Measurements from ENCODE around the gene UBE2H. TPM values are rescaled to one million over a fixed set of nuclear protein-coding genes. Genes with fewer than 3 reads are reported as not detected.
"Not testable (repeated sequence)": the region's sequence is repeated elsewhere in the genome, so short reads cannot be mapped to it uniquely, and the experiment has no call there.

UBE2H gene
- total RNA-seq, 1 experiment from 2014 or later = 75.1 TPM

- H3K27ac ChIP-seq (ENCODE audit: insufficient read length, low read depth, low read length) = no peak overlapping the region
- no peak overlapping the region for H2BK12ac ChIP-seq (ENCODE audit: insufficient read length, low read depth, low read length)
- H3K27me3 Mint-ChIP-seq (ENCODE audit: low read depth) = no peaks in the 10 kb centered on the region
- no peak overlapping the region for H3K18ac ChIP-seq (ENCODE audit: insufficient read length, low read depth, low read length)
- H3K23ac ChIP-seq (ENCODE audit: insufficient read length, low read depth, low read length) = no peak overlapping the region
- H2AK5ac ChIP-seq (ENCODE audit: insufficient read length, low read length) = no peak overlapping the region
- H3K4me3 Mint-ChIP-seq = no peak overlapping the region
- no peaks in the 10 kb centered on the region for H3K79me2 ChIP-seq (ENCODE audit: insufficient read depth, low read length)
- no peak overlapping the region for H3K4ac ChIP-seq (ENCODE audit: low read depth, low read length)
- TF ChIP-seq, protein P1, sequence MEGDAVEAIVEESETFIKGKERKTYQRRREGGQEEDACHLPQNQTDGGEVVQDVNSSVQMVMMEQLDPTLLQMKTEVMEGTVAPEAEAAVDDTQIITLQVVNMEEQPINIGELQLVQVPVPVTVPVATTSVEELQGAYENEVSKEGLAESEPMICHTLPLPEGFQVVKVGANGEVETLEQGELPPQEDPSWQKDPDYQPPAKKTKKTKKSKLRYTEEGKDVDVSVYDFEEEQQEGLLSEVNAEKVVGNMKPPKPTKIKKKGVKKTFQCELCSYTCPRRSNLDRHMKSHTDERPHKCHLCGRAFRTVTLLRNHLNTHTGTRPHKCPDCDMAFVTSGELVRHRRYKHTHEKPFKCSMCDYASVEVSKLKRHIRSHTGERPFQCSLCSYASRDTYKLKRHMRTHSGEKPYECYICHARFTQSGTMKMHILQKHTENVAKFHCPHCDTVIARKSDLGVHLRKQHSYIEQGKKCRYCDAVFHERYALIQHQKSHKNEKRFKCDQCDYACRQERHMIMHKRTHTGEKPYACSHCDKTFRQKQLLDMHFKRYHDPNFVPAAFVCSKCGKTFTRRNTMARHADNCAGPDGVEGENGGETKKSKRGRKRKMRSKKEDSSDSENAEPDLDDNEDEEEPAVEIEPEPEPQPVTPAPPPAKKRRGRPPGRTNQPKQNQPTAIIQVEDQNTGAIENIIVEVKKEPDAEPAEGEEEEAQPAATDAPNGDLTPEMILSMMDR (conservative IDR thresholded peaks at IDR 0.05) = no peak
- no peak for DNase-seq
- H4K8ac ChIP-seq (replicated peaks; ENCODE audit: insufficient read length, low read depth, low read length) = no peak overlapping the region
- no peak overlapping the region for H3K4me2 ChIP-seq (ENCODE audit: insufficient read depth, insufficient read length, low read length)
- no peak overlapping the region for H2AFZ ChIP-seq (ENCODE audit: low read length)
- H2BK120ac ChIP-seq (ENCODE audit: low read depth, low read length, poor library complexity, severe bottlenecking) = no peak overlapping the region
- H3K4me1 ChIP-seq (ENCODE audit: insufficient read depth, low read length) = no peaks in the 10 kb centered on the region
- H2BK15ac ChIP-seq (ENCODE audit: low read depth, low read length) = no peak overlapping the region
- H4K91ac ChIP-seq (ENCODE audit: insufficient read length, low read depth, low read length) = no peak overlapping the region
- H3K27me3 ChIP-seq (ENCODE audit: insufficient read depth, low read length) = no peaks in the 10 kb centered on the region
- H3K23me2 ChIP-seq (ENCODE audit: insufficient read length, low read depth, low read length, poor library complexity, severe bottlenecking) = no peaks in the 10 kb centered on the region
- no peak overlapping the region for H3K9ac ChIP-seq (ENCODE audit: extremely low read depth, insufficient read length, low read length)
- no peaks in the 10 kb centered on the region for H4K20me1 ChIP-seq (ENCODE audit: control insufficient read depth, insufficient read depth, insufficient read length)
- H3T11ph ChIP-seq (ENCODE audit: low read length) = no peak overlapping the region
- no CpG with 5 or more reads among the region's 6 CpGs for WGBS (ENCODE audit: extremely low coverage, insufficient read length, low lambda C conversion rate)
- H3K9me3 Mint-ChIP-seq = no peaks in the 10 kb centered on the region
- peaks cover 7 to 23% (median 17%) of the 10 kb centered on the region in 3 experiments; a peak in 6 of 7 replicates for H3K36me3 Mint-ChIP-seq (ENCODE audit: insufficient read depth in 1 of 3, low read depth in 3 of 3)
- no peaks in the 10 kb centered on the region for H3K9me3 ChIP-seq (ENCODE audit: control insufficient read depth, low read depth, low read length)
- no peak overlapping the region for H4K5ac ChIP-seq (ENCODE audit: insufficient read length, low read depth, low read length)
- peaks cover 2 to 5% of the 10 kb centered on the region in 2 experiments; a peak in 2 of 4 replicates for H3K4me1 Mint-ChIP-seq
- no peak overlapping the region for H2BK20ac ChIP-seq (ENCODE audit: low read depth, low read length, poor library complexity, severe bottlenecking)
- H2BK5ac ChIP-seq (ENCODE audit: insufficient read length, low read length) = no peak overlapping the region
- H3K56ac ChIP-seq (ENCODE audit: insufficient read length, low read depth, low read length) = no peak overlapping the region
- H3K27ac Mint-ChIP-seq = peak overlapping the region in 2 of 3 experiments; percentile 64 to 76; a peak in 3 of 7 replicates
- H3K79me1 ChIP-seq (ENCODE audit: insufficient read depth, low read depth, low read length, poor library complexity, severe bottlenecking) = peaks cover 9% of the 10 kb centered on the region
- H3K14ac ChIP-seq (ENCODE audit: insufficient read depth, low read length) = no peak overlapping the region
Measured at GRCh38 chr7:129896568-129897382, 56.0 kb downstream of the UBE2H start.

- H3K27me3 Mint-ChIP-seq (ENCODE audit: low read depth); H3K23ac ChIP-seq (ENCODE audit: insufficient read length, low read depth, low read length); H2BK5ac ChIP-seq (ENCODE audit: insufficient read length, low read length); H3K4ac ChIP-seq (ENCODE audit: low read depth, low read length); H4K20me1 ChIP-seq (ENCODE audit: control insufficient read depth, insufficient read depth, insufficient read length); H3K4me3 Mint-ChIP-seq; H3K56ac ChIP-seq (ENCODE audit: insufficient read length, low read depth, low read length); H3K9me3 Mint-ChIP-seq; H2BK15ac ChIP-seq (ENCODE audit: low read depth, low read length); H4K8ac ChIP-seq (replicated peaks; ENCODE audit: insufficient read length, low read depth, low read length); H3K18ac ChIP-seq (ENCODE audit: insufficient read length, low read depth, low read length); H3K4me1 ChIP-seq (ENCODE audit: insufficient read depth, low read length); H3K9me3 ChIP-seq (ENCODE audit: control insufficient read depth, low read depth, low read length); H3K27ac ChIP-seq (ENCODE audit: insufficient read length, low read depth, low read length); H4K91ac ChIP-seq (ENCODE audit: insufficient read length, low read depth, low read length); H3K14ac ChIP-seq (ENCODE audit: insufficient read depth, low read length); H3K79me2 ChIP-seq (ENCODE audit: insufficient read depth, low read length); H3K4me2 ChIP-seq (ENCODE audit: insufficient read depth, insufficient read length, low read length); H3K4me1 Mint-ChIP-seq; DNase-seq; H3K23me2 ChIP-seq (ENCODE audit: insufficient read length, low read depth, low read length, poor library complexity, severe bottlenecking); H3K9ac ChIP-seq (ENCODE audit: extremely low read depth, insufficient read length, low read length); H2AFZ ChIP-seq (ENCODE audit: low read length); H2BK20ac ChIP-seq (ENCODE audit: low read depth, low read length, poor library complexity, severe bottlenecking); H3T11ph ChIP-seq (ENCODE audit: low read length); H2AK5ac ChIP-seq (ENCODE audit: insufficient read length, low read length); H2BK120ac ChIP-seq (ENCODE audit: low read depth, low read length, poor library complexity, severe bottlenecking); H3K27me3 ChIP-seq (ENCODE audit: insufficient read depth, low read length); H4K5ac ChIP-seq (ENCODE audit: insufficient read length, low read depth, low read length); H2BK12ac ChIP-seq (ENCODE audit: insufficient read length, low read depth, low read length): not testable (repeated sequence)
- Mint-ChIP-seq H3K36me3 (ENCODE audit: insufficient read depth in 1 of 3, low read depth in 3 of 3) (peaks cover 2 to 14% (median 9%) of the 10 kb centered on the region in 3 experiments; a peak in 6 of 7 replicates), H3K27ac (0 out of 7 replicates have a peak overlapping the region, but pooled peaks of 1 of the 3 experiments have one; percentile 57)
- whole genome bisulfite sequencing (ENCODE audit: extremely low coverage, insufficient read length, low lambda C conversion rate) = no CpG with 5 or more reads among the region's 7 CpGs
- H3K79me1 ChIP-seq (ENCODE audit: insufficient read depth, low read depth, low read length, poor library complexity, severe bottlenecking) = peaks cover 13% of the 10 kb centered on the region
Measured at GRCh38 chr7:129894184-129894583, 58.6 kb downstream of the UBE2H start.
